B cell (primary cell): ENCODE data around the gene SEC31B. TPM values are rescaled to one million over a fixed set of nuclear protein-coding genes. Genes with fewer than 3 reads are reported as not detected.

Source experiments
- ATAC-seq: fragments of 200-7000 bp; cut with Tn5 transposase; one replicate; pipeline ENCODE4 v1.10.0; 2021; ENCODE audit warnings: low read depth, mild to moderate bottlenecking, moderate number of reproducible peaks, moderate library complexity
- CTCF ChIA-PET: fragments of 350-600 bp; sonication (Branson Sonifier 250); formaldehyde crosslinking; loops from one replicate; lab custom pipeline; 2021; ENCODE audit warnings: antibody characterized with exemption, inconsistent platforms; lab: Charles Lee
- POLR2A ChIA-PET: fragments of 350-600 bp; sonication (Branson Sonifier 250); formaldehyde crosslinking; loops from one replicate; lab custom pipeline; 2021; ENCODE audit warnings: antibody characterized with exemption; lab: Charles Lee
- DNase-seq: peaks from one replicate; pipeline ENCODE4 v3.0.0; 2013
- H2AFZ ChIP-seq: 2 replicates; pipeline ENCODE4 v1.6.1; 2012; ENCODE audit warnings: mild to moderate bottlenecking, low read depth, low read length; ENCODE audit not compliant: insufficient read depth, poor library complexity, severe bottlenecking
- H3K27ac ChIP-seq, 2 donors: 1 replicate in 1 of 2; 2 replicates in 1 of 2; pipeline ENCODE4 v1.5.1; 2012 to 2013; ENCODE audit warnings: low read length in 2 of 2, mild to moderate bottlenecking in 2 of 2, moderate library complexity in 1 of 2
- H3K27me3 ChIP-seq, 4 experiments: fragments of 200-600 bp in 1 of 4; sonication (generic) in 1 of 4; replicated peaks in 1 of 4; 1 replicate in 2 of 4; 2 replicates in 2 of 4; pipeline versions ENCODE4 v1.6.1 to v1.7.0; 2013 to 2016; ENCODE audit warnings: low read length in 3 of 4, mild to moderate bottlenecking in 2 of 4, mixed read lengths in 1 of 4, moderate library complexity in 1 of 4; ENCODE audit not compliant: insufficient read depth in 4 of 4, control insufficient read depth in 3 of 4; ENCODE audit errors: control extremely low read depth in 1 of 4
- H3K36me3 ChIP-seq, 2 experiments: replicated peaks in 1 of 2; 1 replicate in 1 of 2; 2 replicates in 1 of 2; pipeline versions ENCODE4 v1.6.1 to v1.7.1; 2013; ENCODE audit warnings: low read length in 1 of 2; ENCODE audit not compliant: insufficient read depth in 2 of 2, control insufficient read depth in 1 of 2; ENCODE audit errors: control extremely low read depth in 1 of 2, extremely low read depth in 1 of 2
- H3K4me1 ChIP-seq, 2 donors: fragments of 200-600 bp in 1 of 2; sonication (generic) in 1 of 2; 1 replicate in 1 of 2; 2 replicates in 1 of 2; pipeline versions ENCODE4 v1.5.1 to v1.6.1; 2013 to 2017; ENCODE audit warnings: low read length in 2 of 2; ENCODE audit not compliant: control insufficient read depth in 2 of 2, insufficient read depth in 2 of 2
- H3K4me2 ChIP-seq: replicated peaks from 2 replicates; pipeline ENCODE3; 2012; ENCODE audit warnings: mild to moderate bottlenecking, low read depth, low read length; ENCODE audit not compliant: poor library complexity, severe bottlenecking
- H3K4me3 ChIP-seq, 5 experiments: fragments of 200-600 bp in 1 of 5; sonication (generic) in 1 of 5; 1 replicate in 3 of 5; 2 replicates in 2 of 5; pipeline versions ENCODE4 v1.5.1 to v1.7.0; 2011 to 2016; ENCODE audit warnings: low read length in 4 of 5, mild to moderate bottlenecking in 4 of 5, low read depth in 2 of 5, control low read depth in 1 of 5, moderate library complexity in 1 of 5; ENCODE audit not compliant: insufficient read depth in 1 of 5; ENCODE audit errors: control extremely low read depth in 1 of 5, extremely low read depth in 1 of 5
- H3K79me2 ChIP-seq: fragments of 200-600 bp; sonication (generic); one replicate; pipeline ENCODE4 v1.6.0; 2016; ENCODE audit warnings: low read length; ENCODE audit not compliant: control insufficient read depth, insufficient read depth
- H3K9ac ChIP-seq: fragments of 200-600 bp; sonication (generic); 2 replicates; pipeline ENCODE4 v1.6.1; 2017; ENCODE audit warnings: mild to moderate bottlenecking, low read length, moderate library complexity
- H3K9me3 ChIP-seq, 3 donors: one replicate each; pipeline versions ENCODE4 v1.6.1 to v1.7.1; 2013; ENCODE audit warnings: low read length in 2 of 3; ENCODE audit not compliant: control insufficient read depth in 2 of 3, insufficient read depth in 1 of 3; ENCODE audit errors: control extremely low read depth in 1 of 3
- H4K20me1 ChIP-seq: 2 replicates; pipeline ENCODE4 v1.6.0; 2012; ENCODE audit warnings: mild to moderate bottlenecking, low read length; ENCODE audit not compliant: insufficient read depth, control insufficient read depth, poor library complexity, severe bottlenecking
- H3K27ac Mint-ChIP-seq: one replicate; pipeline ENCODE4 v1.8.0; 2021; ENCODE audit warnings: mixed read lengths
- H3K27me3 Mint-ChIP-seq: one replicate; pipeline ENCODE4 v1.8.0; 2021; ENCODE audit warnings: mixed read lengths
- H3K4me1 Mint-ChIP-seq: one replicate; pipeline ENCODE4 v1.8.0; 2021; ENCODE audit warnings: mixed read lengths
- H3K4me3 Mint-ChIP-seq: one replicate; pipeline ENCODE4 v1.8.0; 2021; ENCODE audit warnings: mixed read lengths
- H3K9me3 Mint-ChIP-seq: one replicate; pipeline ENCODE4 v1.8.0; 2022; ENCODE audit warnings: mixed read lengths; ENCODE audit not compliant: insufficient read depth
- EZH2 ChIP-seq: IDR thresholded peaks from 2 replicates; pipeline ENCODE4 v1.6.1; 2012; ENCODE audit warnings: borderline replicate concordance, low read depth, mild to moderate bottlenecking, moderate library complexity, low read length; ENCODE audit not compliant: insufficient read depth, poor library complexity, severe bottlenecking
- WGBS: methylation state at CpG from one replicate; pipeline ENCODE4 v1.1.5; 2013; ENCODE audit warnings: missing lambda C conversion rate; ENCODE audit not compliant: insufficient coverage; 5-methylcytosine and 5-hydroxymethylcytosine counted together
- intact Hi-C: fragments of 100-400 bp; cut with micrococcal nuclease; formaldehyde crosslinking; loops from one replicate; pipeline ENCODE4 v1.10.0; 2022
- polyA plus RNA-seq: library from polyadenylated mRNA; depleted of rRNA; stranded (reverse); fragments of >200 nt; gene quantifications from 2 replicates; pipeline ENCODE4 v1.2.3, GENCODE V29; 2012
- total RNA-seq, 2 donors: library from RNA; stranded (reverse); fragments of 120-200 nt in 1 of 2; gene quantifications; 1 replicate in 1 of 2; 2 replicates in 1 of 2; pipeline versions ENCODE4 v1.2.3 to v1.2.4, GENCODE V29; 2013 to 2022
- TF ChIP-seq, protein P1 (sequence below): fragments of 200-600 bp; IDR thresholded peaks from one replicate; pipeline ENCODE4 v1.8.0; 2022; ENCODE audit warnings: antibody characterized with exemption, mild to moderate bottlenecking

The SEC31B gene
- total and polyA plus RNA-seq, 2 donors (not counting 1 experiment from before 2014, with no cell fraction given) = 36.3 to 45.7 TPM

- Histone ChIP-seq H3K9ac (peak overlapping the region; percentile 20), H3K4me3 (peak overlapping the region in 4 of 5 experiments; percentile 5 to 29 (median 13)), H3K79me2 (no peaks in the 10 kb centered on the region), H2AFZ (peak overlapping the region; percentile 53), H3K4me1 (peaks cover 17 to 20% of the 10 kb centered on the region in 2 donors), H3K27ac (no peak overlapping the region), H3K36me3 (peaks cover 0 to 10% of the 10 kb centered on the region in 2 experiments), H3K4me2 (peak overlapping the region; percentile 75), H4K20me1 (no peaks in the 10 kb centered on the region), H3K27me3 (peaks cover 0 to 37% (median 15%) of the 10 kb centered on the region in 4 experiments), H3K9me3 (peaks cover 0 to 12% (median 0%) of the 10 kb centered on the region in 3 donors)
- intact Hi-C loops = loop anchor here (2.0 kb wide), 1 partner anchor 311 kb away; no protein-coding TSS in a partner anchor
- ChIA-PET CTCF (interaction anchor here (0.7 to 2.2 kb wide), 5 partner anchors 17 to 316 kb away, joined by 3 to 11 read pairs (median 9); partner anchors contain the start of gene HIF1AN), POLR2A (no interaction called here)
- DNase-seq = peak; percentile 87
- no peak overlapping the region for H3K27ac Mint-ChIP-seq
- ATAC-seq = peak; percentile 94
- peak overlapping the region; percentile 69 for H3K4me3 Mint-ChIP-seq
- peaks cover 20% of the 10 kb centered on the region for H3K4me1 Mint-ChIP-seq
- no peaks in the 10 kb centered on the region for H3K9me3 Mint-ChIP-seq
- peaks cover 52% of the 10 kb centered on the region for H3K27me3 Mint-ChIP-seq
- TF ChIP-seq, protein P1, sequence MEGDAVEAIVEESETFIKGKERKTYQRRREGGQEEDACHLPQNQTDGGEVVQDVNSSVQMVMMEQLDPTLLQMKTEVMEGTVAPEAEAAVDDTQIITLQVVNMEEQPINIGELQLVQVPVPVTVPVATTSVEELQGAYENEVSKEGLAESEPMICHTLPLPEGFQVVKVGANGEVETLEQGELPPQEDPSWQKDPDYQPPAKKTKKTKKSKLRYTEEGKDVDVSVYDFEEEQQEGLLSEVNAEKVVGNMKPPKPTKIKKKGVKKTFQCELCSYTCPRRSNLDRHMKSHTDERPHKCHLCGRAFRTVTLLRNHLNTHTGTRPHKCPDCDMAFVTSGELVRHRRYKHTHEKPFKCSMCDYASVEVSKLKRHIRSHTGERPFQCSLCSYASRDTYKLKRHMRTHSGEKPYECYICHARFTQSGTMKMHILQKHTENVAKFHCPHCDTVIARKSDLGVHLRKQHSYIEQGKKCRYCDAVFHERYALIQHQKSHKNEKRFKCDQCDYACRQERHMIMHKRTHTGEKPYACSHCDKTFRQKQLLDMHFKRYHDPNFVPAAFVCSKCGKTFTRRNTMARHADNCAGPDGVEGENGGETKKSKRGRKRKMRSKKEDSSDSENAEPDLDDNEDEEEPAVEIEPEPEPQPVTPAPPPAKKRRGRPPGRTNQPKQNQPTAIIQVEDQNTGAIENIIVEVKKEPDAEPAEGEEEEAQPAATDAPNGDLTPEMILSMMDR = peak; percentile 90
- peak; percentile 51 for TF ChIP-seq EZH2
- 16% methylated on average over 62 of the region's 62 CpGs for WGBS
Measured at GRCh38 chr10:100562008-100562672, 42.5 kb upstream of the SEC31B start.

DNA sequence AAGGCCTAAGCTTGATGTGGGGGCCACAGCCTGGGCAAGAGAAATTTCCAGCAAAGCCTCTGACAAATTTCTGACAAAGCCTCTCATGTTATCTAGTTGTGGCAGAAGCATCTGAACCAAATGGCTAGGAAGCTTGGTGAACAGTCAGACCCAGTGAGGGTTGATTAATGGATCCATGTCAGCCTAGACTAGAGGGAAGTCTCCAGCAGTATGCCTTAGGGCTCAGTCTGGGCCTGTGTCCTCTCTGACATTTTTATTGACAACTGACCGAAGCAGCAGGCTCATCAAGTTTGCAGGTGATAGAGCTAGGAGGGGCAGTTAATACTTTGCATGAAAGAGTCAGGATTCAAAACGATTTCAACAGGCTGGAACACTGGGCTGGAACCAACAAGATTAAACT is 41.3 kb upstream of the SEC31B start:
- Histone ChIP-seq H3K4me2 (no peak overlapping the region), H3K9ac (no peak overlapping the region), H3K4me3 (no peak overlapping the region), H2AFZ (no peak overlapping the region), H3K79me2 (no peaks in the 10 kb centered on the region), H3K36me3 (peaks cover 0 to 10% of the 10 kb centered on the region in 2 experiments), H3K4me1 (peaks cover 17 to 20% of the 10 kb centered on the region in 2 donors), H3K9me3 (peaks cover 0 to 12% (median 0%) of the 10 kb centered on the region in 3 donors), H4K20me1 (no peaks in the 10 kb centered on the region), H3K27ac (no peak overlapping the region), H3K27me3 (peaks cover 0 to 36% (median 13%) of the 10 kb centered on the region in 4 experiments)
- Mint-ChIP-seq H3K4me3 (peak overlapping the region; percentile 37), H3K9me3 (no peaks in the 10 kb centered on the region), H3K27me3 (peaks cover 41% of the 10 kb centered on the region), H3K27ac (no peak overlapping the region), H3K4me1 (peaks cover 20% of the 10 kb centered on the region)
- ATAC-seq = no peak
- no peak for DNase-seq
- ChIA-PET POLR2A (interaction anchor here (0.6 kb wide), 1 partner anchor 1116 kb away, joined by 12 read pairs; no protein-coding TSS in a partner anchor), CTCF (interaction anchor here (0.8 to 2.2 kb wide), 3 partner anchors 183 to 373 kb away, joined by 3 to 11 read pairs (median 5); no protein-coding TSS in a partner anchor)
- TF ChIP-seq EZH2 = no peak
- TF ChIP-seq, protein P1 = no peak
- intact Hi-C loops = no loop called here
- 73% methylated on average over 2 of the region's 2 CpGs for WGBS
